ENCODE results near the gene SLC25A29. TPM values are rescaled to one million over a fixed set of nuclear protein-coding genes. Genes with fewer than 3 reads are reported as not detected.

SLC25A29 gene
- total RNA-seq, 2 experiments from 2014 or later: 1.5 to 2.2 TPM

DNA sequence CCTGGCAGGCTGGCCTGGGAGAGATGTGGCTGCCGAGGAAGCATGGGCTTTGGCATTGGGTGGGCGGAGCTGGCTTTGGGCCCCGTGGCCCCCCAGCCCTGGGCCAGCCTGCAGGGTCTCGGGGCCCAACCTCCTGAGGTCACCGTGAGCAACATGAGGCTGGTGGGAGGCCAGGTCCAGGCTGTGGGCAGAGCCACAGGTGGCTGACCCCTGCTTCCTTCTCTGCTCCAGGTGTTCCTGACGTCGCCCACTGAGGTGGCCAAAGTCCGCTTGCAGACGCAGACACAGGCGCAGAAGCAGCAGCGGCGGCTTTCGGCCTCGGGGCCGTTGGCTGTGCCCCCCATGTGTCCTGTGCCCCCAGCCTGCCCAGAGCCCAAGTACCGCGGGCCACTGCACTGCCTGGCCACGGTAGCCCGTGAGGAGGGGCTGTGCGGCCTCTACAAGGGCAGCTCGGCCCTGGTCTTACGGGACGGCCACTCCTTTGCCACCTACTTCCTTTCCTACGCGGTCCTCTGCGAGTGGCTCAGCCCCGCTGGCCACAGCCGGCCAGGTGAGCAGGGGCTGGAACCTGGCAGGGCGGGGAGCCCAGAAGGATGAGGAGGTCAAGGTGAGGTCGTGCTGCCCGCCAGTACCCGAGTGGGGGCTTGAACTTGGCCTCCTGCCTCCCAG is 22.4 kb upstream of the SLC25A29 start:
- Mint-ChIP-seq H3K27ac (peak overlapping the region; percentile 54), H3K27me3 (no peaks in the 10 kb centered on the region), H3K36me3 (ENCODE audit: low read depth) (no peaks in the 10 kb centered on the region), H3K9me3 (no peaks in the 10 kb centered on the region), H3K4me3 (no peak overlapping the region), H3K4me1 (no peaks in the 10 kb centered on the region)
- CTCF ChIA-PET: interaction anchor here (0.5 kb wide), 1 partner anchor 142 kb away, joined by 3 read pairs; no protein-coding TSS in a partner anchor
- POLR2A ChIA-PET: no interaction called here
- no peak for DNase-seq

GRCh38 chr14:100327128-100327527 is 20.9 kb upstream of the SLC25A29 start:
- no peaks in the 10 kb centered on the region for H3K9me3 Mint-ChIP-seq
- H3K27me3 Mint-ChIP-seq: no peaks in the 10 kb centered on the region
- H3K36me3 Mint-ChIP-seq (ENCODE audit: low read depth): no peaks in the 10 kb centered on the region
- DNase-seq: no peak
- CTCF ChIA-PET: no interaction called here
- no peak overlapping the region for H3K4me3 Mint-ChIP-seq
- H3K4me1 Mint-ChIP-seq: no peaks in the 10 kb centered on the region
- H3K27ac Mint-ChIP-seq: no peak overlapping the region
- POLR2A ChIA-PET: no interaction called here

- Mint-ChIP-seq H3K27me3 (no peaks in the 10 kb centered on the region), H3K36me3 (ENCODE audit: low read depth) (no peaks in the 10 kb centered on the region)
- POLR2A ChIA-PET: no interaction called here
Measured at GRCh38 chr14:100325958-100326357, 19.7 kb upstream of the SLC25A29 start.

GRCh38 chr14:100325231-100325632 is 19.0 kb upstream of the SLC25A29 start:
- Mint-ChIP-seq H3K36me3 (ENCODE audit: low read depth) (no peaks in the 10 kb centered on the region), H3K4me3 (no peak overlapping the region), H3K9me3 (no peaks in the 10 kb centered on the region), H3K4me1 (no peaks in the 10 kb centered on the region), H3K27ac (no peak overlapping the region), H3K27me3 (no peaks in the 10 kb centered on the region)
- ChIA-PET CTCF (interaction anchor here (1.3 kb wide), 1 partner anchor 11 kb away, joined by 3 read pairs; no protein-coding TSS in a partner anchor), POLR2A (no interaction called here)
- no peak for DNase-seq

More at GRCh38 chr14:100325958-100326357, 19.7 kb upstream of the SLC25A29 start:
- no peak for DNase-seq
- CTCF ChIA-PET: no interaction called here
- no peaks in the 10 kb centered on the region for H3K9me3 Mint-ChIP-seq
- H3K27ac Mint-ChIP-seq: no peak overlapping the region
- H3K4me3 Mint-ChIP-seq: no peak overlapping the region
- H3K4me1 Mint-ChIP-seq: no peaks in the 10 kb centered on the region

DNA sequence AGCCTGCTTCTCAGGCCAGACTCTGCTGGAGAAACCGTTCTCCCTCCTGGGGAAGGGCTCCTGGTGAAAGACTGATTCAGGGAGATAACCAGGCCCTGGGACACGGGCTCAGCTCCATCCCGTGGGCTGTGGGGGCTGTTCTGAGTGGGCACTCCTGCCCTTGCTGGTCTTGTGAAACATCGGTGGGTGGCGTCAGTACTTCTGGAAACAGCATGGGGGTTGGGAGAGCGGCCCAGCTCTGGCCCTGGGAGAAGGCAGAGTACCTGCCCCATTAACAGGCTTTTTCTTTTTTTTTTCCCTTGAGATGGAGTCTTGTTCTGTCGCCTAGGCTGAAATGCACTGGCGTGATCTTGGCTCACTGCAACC is 17.7 kb upstream of the SLC25A29 start:
- DNase-seq: no peak
- H3K36me3 Mint-ChIP-seq (ENCODE audit: low read depth): no peaks in the 10 kb centered on the region
- H3K4me3 Mint-ChIP-seq: no peak overlapping the region
- no peaks in the 10 kb centered on the region for H3K4me1 Mint-ChIP-seq
- CTCF ChIA-PET: interaction anchor here (0.6 to 1.3 kb wide), 3 partner anchors 8 to 54 kb away, joined by 3 to 4 read pairs (median 3); no protein-coding TSS in a partner anchor
- H3K9me3 Mint-ChIP-seq: no peaks in the 10 kb centered on the region
- H3K27me3 Mint-ChIP-seq: no peaks in the 10 kb centered on the region
- H3K27ac Mint-ChIP-seq: peak overlapping the region; percentile 25
- POLR2A ChIA-PET: no interaction called here

DNA sequence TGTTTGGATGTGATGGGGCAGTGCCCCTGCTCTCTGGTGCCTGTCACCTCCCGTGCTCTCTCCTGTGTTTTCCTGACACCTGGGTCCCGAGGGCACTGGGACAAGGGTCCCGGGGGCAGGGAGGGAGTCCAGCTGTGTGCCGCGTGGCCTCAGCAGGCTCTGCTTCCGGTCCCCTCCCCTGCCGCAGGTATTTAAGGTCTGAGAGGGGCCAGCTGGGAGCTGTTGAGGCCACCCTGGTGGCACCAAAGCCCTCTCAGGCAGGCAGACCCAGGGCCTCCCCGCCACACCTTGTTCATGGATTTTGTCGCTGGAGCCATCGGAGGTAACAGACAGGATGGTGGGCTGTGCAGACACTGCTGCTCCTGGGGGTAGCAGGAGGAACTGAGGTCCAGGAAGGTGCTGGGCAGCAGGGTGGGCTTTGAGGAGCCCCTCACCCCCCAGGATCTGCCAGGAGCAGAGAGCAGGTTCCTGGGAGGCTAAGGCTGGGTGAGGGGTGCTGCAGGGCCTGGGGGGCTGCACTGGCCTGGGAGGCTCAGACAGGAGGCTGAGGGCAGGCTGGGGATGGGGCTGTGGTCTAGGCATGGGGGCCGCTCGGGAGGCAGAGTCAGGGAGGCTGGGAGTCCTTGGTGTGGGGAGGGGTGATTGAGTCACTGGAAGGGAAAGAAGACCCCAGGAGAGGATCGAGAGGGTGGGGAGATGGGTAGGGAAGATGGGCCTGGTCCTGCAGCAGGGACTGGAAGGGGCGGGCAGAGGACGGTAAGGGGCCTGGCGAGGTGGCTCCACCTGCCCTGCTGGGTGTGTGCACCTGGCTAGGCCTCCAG is 17.1 kb upstream of the SLC25A29 start, which contains the start of gene SLC25A47:
SLC25A47 (plus strand) TSS at position 219 of the 821 bp plus-strand sequence; CDS start at position 295, 76 bp downstream.
- H3K36me3 Mint-ChIP-seq (ENCODE audit: low read depth): no peaks in the 10 kb centered on the region
- no peak for DNase-seq
- no peak within 1 kb of the TSS for H3K4me3 Mint-ChIP-seq
- ChIA-PET POLR2A (no interaction called here), CTCF (interaction anchor here (0.6 to 1.2 kb wide), 4 partner anchors 9 to 54 kb away, joined by 3 to 4 read pairs (median 3); no protein-coding TSS in a partner anchor)
- peak within 1 kb of the TSS; percentile 25 for H3K27ac Mint-ChIP-seq
- no peaks in the 10 kb centered on the region for H3K9me3 Mint-ChIP-seq
- H3K4me1 Mint-ChIP-seq: no peaks in the 10 kb centered on the region
- no peaks in the 10 kb centered on the region for H3K27me3 Mint-ChIP-seq

DNA sequence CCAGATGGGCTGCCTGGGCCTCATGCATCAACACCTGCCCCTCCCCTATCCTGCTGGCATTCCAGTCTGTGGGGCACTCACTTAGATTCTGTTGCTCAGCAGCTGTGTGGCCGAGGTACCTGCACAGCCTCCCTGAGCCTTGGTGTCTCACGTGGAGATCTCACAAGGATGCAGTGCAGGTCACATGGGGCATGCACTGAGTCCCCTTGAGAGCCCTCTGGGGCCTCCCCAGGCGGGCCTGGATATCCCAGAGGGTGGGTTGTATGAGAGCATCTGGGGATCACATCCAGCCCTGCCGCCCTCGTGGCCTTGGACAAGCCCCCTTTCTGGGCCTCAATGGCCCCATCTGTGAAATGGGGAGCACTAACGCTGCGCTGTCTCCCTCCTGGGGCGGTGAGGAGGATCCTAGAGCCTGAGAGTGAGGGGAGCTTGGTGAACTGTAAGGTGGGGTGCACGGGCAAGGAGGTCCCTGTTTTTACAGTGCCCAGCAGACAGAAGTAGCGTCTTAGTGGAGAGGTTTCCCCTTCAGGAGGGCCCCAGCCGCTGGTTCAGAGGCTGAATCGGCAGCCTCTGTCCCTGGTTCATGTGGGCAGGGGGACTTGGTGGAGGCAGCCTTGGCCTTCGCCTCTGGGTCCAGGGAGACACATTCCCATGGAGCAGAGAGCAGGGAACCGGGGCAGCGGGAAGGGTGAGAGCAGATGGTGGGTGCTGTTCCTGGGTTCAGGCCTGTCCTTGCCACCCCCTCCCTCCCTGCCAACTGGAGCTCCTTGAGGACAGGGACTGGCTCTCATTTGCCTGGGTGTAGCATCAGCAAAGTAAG is 16.1 kb upstream of the SLC25A29 start:
- H3K36me3 Mint-ChIP-seq (ENCODE audit: low read depth): no peaks in the 10 kb centered on the region
- no peak for DNase-seq
- H3K27ac Mint-ChIP-seq: no peak overlapping the region
- no peaks in the 10 kb centered on the region for H3K9me3 Mint-ChIP-seq
- H3K4me1 Mint-ChIP-seq: peaks cover 4% of the 10 kb centered on the region
- ChIA-PET POLR2A (no interaction called here), CTCF (interaction anchor here (0.7 to 1.2 kb wide), 2 partner anchors 38 to 39 kb away, joined by 3 read pairs; no protein-coding TSS in a partner anchor)
- H3K27me3 Mint-ChIP-seq: no peaks in the 10 kb centered on the region
- no peak overlapping the region for H3K4me3 Mint-ChIP-seq

DNA sequence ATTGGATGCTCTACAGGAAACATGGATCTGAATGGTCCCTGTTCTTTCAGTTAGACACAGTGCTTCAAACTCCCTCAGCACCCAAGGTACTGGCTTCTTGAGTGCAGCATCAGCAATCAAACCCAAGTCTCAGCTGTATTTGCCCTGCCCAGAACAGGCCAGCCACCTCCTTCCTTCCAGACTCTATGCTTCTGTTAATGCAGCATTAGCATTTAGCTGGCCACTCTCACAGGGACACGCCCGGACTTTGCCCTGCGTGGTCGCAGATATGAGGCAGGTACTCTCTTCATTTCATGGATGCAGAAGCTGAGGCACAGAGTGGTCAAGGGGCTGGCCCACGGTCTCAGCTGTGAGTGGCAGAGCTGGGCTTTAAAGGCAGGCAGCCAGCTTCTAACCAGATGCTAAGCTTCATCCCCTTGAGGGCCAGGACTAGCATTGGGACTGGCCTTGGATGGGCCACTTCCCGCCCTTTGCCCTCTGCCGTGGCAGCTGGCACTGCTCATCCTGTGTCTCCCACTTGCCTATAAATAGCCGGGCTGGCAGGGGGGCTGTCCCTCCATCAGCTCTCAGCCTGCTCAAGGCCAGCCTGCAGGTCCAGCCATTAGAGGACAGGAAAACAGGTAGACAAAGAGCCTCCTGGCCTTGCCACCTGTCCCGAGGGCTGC is 15.4 kb upstream of the SLC25A29 start:
- Mint-ChIP-seq H3K9me3 (no peaks in the 10 kb centered on the region), H3K27me3 (no peaks in the 10 kb centered on the region), H3K4me3 (no peak overlapping the region), H3K36me3 (ENCODE audit: low read depth) (no peaks in the 10 kb centered on the region), H3K27ac (no peak overlapping the region), H3K4me1 (peaks cover 4% of the 10 kb centered on the region)
- ChIA-PET CTCF (interaction anchor here (0.6 kb wide), 1 partner anchor 8 kb away, joined by 3 read pairs; no protein-coding TSS in a partner anchor), POLR2A (no interaction called here)
- DNase-seq: no peak

DNA sequence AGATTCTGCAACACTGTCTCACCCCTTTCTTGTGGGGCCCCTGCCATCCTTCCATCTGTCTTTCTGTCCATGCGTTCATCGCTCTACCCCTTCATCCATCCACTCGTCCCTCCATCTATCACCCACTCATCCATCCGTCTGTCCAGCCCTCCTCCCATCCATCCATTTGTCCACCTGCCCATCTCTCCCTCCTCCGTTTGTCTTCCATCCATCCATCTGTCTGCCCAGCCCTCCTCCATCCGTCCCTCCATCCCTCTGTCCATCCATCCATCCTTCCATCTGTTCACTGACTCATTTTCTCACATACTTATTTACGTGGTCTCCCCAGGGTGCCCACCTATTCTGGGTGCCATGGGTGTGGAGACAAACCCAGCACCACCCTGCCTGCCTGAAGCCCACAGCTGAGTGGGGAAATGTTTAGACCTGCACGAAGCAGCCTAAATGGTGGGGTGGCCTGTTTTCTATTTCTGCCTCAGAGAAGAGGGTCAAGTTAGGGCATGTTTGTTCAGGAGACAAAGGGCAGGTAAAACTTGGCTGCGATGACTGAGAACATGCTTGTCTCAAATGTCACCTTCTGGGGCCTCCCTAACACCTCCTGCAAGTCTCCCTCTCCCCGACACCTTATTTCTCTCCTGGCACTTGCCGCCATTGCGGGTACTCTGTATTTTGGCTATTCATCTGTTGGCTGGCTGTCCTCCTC is 14.1 kb upstream of the SLC25A29 start:
- Mint-ChIP-seq H3K4me3 (no peak overlapping the region), H3K4me1 (peaks cover 4% of the 10 kb centered on the region), H3K27ac (no peak overlapping the region), H3K27me3 (no peaks in the 10 kb centered on the region), H3K9me3 (no peaks in the 10 kb centered on the region), H3K36me3 (ENCODE audit: low read depth) (no peaks in the 10 kb centered on the region)
- ChIA-PET POLR2A (no interaction called here), CTCF (no interaction called here)
- DNase-seq: no peak

DNA sequence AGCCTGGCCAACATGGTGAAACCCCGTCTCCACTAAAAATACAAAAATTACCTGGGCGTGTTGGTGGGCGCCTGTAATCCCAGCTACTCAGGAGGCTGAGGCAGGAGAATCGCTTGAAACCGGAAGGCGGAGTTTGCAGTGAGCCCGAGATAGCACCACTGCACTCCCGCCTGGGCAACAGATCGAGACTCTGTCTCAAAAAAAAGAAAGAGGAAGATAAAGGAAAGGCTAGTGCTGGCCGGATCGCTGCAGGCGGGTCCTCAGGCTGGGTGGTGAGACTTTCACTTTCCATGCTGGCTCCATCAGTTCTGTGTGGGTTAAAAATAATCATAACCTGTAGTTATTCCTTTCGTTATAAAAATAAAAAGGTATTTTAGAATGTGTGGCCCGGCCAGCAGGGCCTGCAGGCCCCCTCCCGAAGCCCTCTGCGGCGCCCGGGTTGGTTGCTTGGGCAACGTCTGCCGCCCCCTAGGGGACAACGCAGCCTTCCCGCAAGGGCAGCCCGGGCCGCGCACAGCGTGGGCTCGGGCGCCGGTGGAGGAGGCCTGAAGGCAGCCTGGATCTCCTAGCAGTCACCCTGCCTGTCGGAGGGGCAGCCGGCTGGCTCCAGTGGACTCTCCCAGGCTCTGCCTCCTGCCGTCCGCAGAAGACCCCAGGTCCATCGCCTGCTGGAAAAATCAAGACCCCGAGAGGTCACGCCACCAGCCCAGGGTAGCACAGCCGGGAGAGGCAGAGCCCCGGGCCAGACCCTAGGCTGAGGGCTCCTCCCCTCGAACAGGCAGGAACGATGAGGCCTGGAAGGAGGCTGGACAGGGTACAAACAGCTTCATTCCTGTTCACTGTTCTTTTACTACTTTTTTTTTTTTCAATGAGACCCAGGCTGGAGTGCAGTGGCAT is 11.9 kb upstream of the SLC25A29 start:
- Mint-ChIP-seq H3K4me1 (peaks cover 4% of the 10 kb centered on the region), H3K27me3 (no peaks in the 10 kb centered on the region), H3K9me3 (no peaks in the 10 kb centered on the region), H3K36me3 (ENCODE audit: low read depth) (no peaks in the 10 kb centered on the region), H3K27ac (peak overlapping the region; percentile 25), H3K4me3 (peak overlapping the region; percentile 48)
- peak; percentile 63 for DNase-seq
- ChIA-PET POLR2A (interaction anchor here (0.6 kb wide), 1 partner anchor 37 kb away, joined by 7 read pairs; no protein-coding TSS in a partner anchor), CTCF (interaction anchor here (0.6 to 1.0 kb wide), 7 partner anchors 8 to 181 kb away, joined by 3 to 5 read pairs (median 3); no protein-coding TSS in a partner anchor)

GRCh38 chr14:100317389-100317788 is 11.1 kb upstream of the SLC25A29 start:
- H3K9me3 Mint-ChIP-seq: no peaks in the 10 kb centered on the region
- H3K36me3 Mint-ChIP-seq (ENCODE audit: low read depth): no peaks in the 10 kb centered on the region
- CTCF ChIA-PET: interaction anchor here (0.6 kb wide), 1 partner anchor 74 kb away, joined by 4 read pairs; no protein-coding TSS in a partner anchor
- peaks cover 4% of the 10 kb centered on the region for H3K4me1 Mint-ChIP-seq
- H3K27me3 Mint-ChIP-seq: peaks cover under 1% of the 10 kb centered on the region
- no peak overlapping the region for H3K27ac Mint-ChIP-seq
- POLR2A ChIA-PET: no interaction called here
- no peak for DNase-seq
- no peak overlapping the region for H3K4me3 Mint-ChIP-seq
